GM12878 (cell line): ENCODE measurements around the gene TACC3. TPM values are rescaled to one million over a fixed set of nuclear protein-coding genes. Genes with fewer than 3 reads are reported as not detected.
"Not testable (repeated sequence)": the region's sequence is repeated elsewhere in the genome, so short reads cannot be mapped to it uniquely, and the experiment has no call there.

ENCODE experiments used
- ATAC-seq: fragments of 200-7000 bp; cut with Tn5 transposase; 3 replicates; pipeline ENCODE4 v1.9.1; 2020; ENCODE audit warnings: mild to moderate bottlenecking, moderate library complexity
- BruUV-seq: library from RNA; stranded (reverse); fragments of 400-500 nt; replicated peaks from 2 replicates; lab custom pipeline; 2021; lab: Mats Ljungman, UMichigan
- CTCF ChIA-PET: fragments of 300-600 bp; sonication (Branson Sonifier 250); formaldehyde crosslinking; extraction: SDS; loops from one replicate; lab custom pipeline; 2021; ENCODE audit warnings: inconsistent platforms; lab: Yijun Ruan, JAX
- POLR2A ChIA-PET: fragments of 350-600 bp; formaldehyde crosslinking; extraction: SDS; loops from one replicate; lab custom pipeline; 2021; ENCODE audit warnings: inconsistent platforms; lab: Charles Lee
- RAD21 ChIA-PET: fragments of 300-600 bp; sonication (Branson Sonifier 250); formaldehyde crosslinking; loops from one replicate; lab custom pipeline; 2023; ENCODE audit warnings: antibody characterized with exemption; ENCODE audit not compliant: unreplicated experiment; lab: Charles Lee
- SMC1A ChIA-PET: fragments of 300-600 bp; sonication (Branson Sonifier 250); formaldehyde crosslinking; loops from one replicate; lab custom pipeline; 2023; ENCODE audit not compliant: unreplicated experiment, uncharacterized antibody; lab: Charles Lee
- DNase-seq: peaks from one replicate; pipeline ENCODE4 v3.0.0-alpha.2; 2011; ENCODE audit warnings: low read depth, low spot score
- FAIRE-seq: peaks from 3 replicates; lab custom pipeline; 2011; peaks lifted over from hg19 to GRCh38; lab: Jason Lieb, UNC
- H2AFZ ChIP-seq: 2 replicates; pipeline ENCODE4 v1.6.0; 2011; ENCODE audit warnings: low read depth, low read length, control low read depth; ENCODE audit not compliant: control insufficient read depth
- H3K27ac ChIP-seq: 2 replicates; pipeline ENCODE4 v1.5.1; 2011; ENCODE audit warnings: control low read depth; ENCODE audit not compliant: control insufficient read depth, insufficient read depth
- H3K27me3 ChIP-seq, 2 experiments: replicated peaks in 1 of 2; 2 replicates each; pipeline versions ENCODE4 v1.6.0 to v1.6.1; 2011; ENCODE audit warnings: low read length in 1 of 2; ENCODE audit not compliant: control insufficient read depth in 2 of 2, insufficient read depth in 2 of 2
- H3K36me3 ChIP-seq, 2 experiments: 2 replicates each; pipeline ENCODE4 v1.5.1; 2011; ENCODE audit warnings: low read length in 1 of 2; ENCODE audit not compliant: control insufficient read depth in 2 of 2, insufficient read depth in 2 of 2
- H3K4me1 ChIP-seq: 2 replicates; pipeline ENCODE4 v1.6.1; 2011; ENCODE audit warnings: mild to moderate bottlenecking, low read length, moderate library complexity, mixed read lengths; ENCODE audit not compliant: control insufficient read depth, insufficient read depth
- H3K4me2 ChIP-seq: 2 replicates; pipeline ENCODE4 v1.6.0; 2011; ENCODE audit warnings: control low read depth; ENCODE audit not compliant: control insufficient read depth, insufficient read depth
- H3K4me3 ChIP-seq: fragments of 200-600 bp; sonication (generic); 2 replicates; pipeline ENCODE4 v1.5.1; 2016
- H3K79me2 ChIP-seq: 2 replicates; pipeline ENCODE4 v1.6.0; 2011; ENCODE audit warnings: low read length; ENCODE audit not compliant: control insufficient read depth, insufficient read depth
- H3K9ac ChIP-seq: 2 replicates; pipeline ENCODE4 v1.8.0; 2011; ENCODE audit warnings: low read length, control low read depth, mixed read lengths; ENCODE audit not compliant: control insufficient read depth, insufficient read depth
- H3K9me3 ChIP-seq: replicated peaks from 3 replicates; pipeline ENCODE4 v1.5.1; 2011; ENCODE audit warnings: mild to moderate bottlenecking, low read length; ENCODE audit not compliant: control insufficient read depth, insufficient read depth
- H4K20me1 ChIP-seq: 2 replicates; pipeline ENCODE4 v1.6.0; 2011; ENCODE audit not compliant: control insufficient read depth, insufficient read depth
- BHLHE40 ChIP-seq, 2 experiments: fragments of 450-650 bp in 1 of 2; IDR thresholded peaks; 2 replicates each; pipeline ENCODE4 v1.6.1; 2011 to 2017; ENCODE audit warnings: low read depth in 2 of 2, borderline replicate concordance in 1 of 2, improper control_type of control experiment in 1 of 2, low read length in 1 of 2, mild to moderate bottlenecking in 1 of 2
- CHD4 ChIP-seq: fragments of 200-600 bp; sonication (generic); IDR thresholded peaks from 2 replicates; pipeline ENCODE4 v1.6.1; 2016; ENCODE audit warnings: mild to moderate bottlenecking
- CTCF ChIP-seq, 3 experiments: IDR thresholded peaks in 2 of 3; conservative IDR thresholded peaks in 1 of 3; 2 replicates each; pipeline ENCODE4 v1.5.1; 2011; ENCODE audit warnings: low read depth in 3 of 3, low read length in 3 of 3, mild to moderate bottlenecking in 3 of 3, control low read depth in 2 of 3, moderate library complexity in 2 of 3, inconsistent platforms in 1 of 3, mixed read lengths in 1 of 3; ENCODE audit not compliant: control insufficient read depth in 2 of 3, insufficient read depth in 1 of 3; ENCODE audit errors: extremely low read depth in 1 of 3
- HDGF ChIP-seq: fragments of 450-650 bp; IDR thresholded peaks from 2 replicates; pipeline ENCODE4 v1.6.1; 2016; ENCODE audit warnings: antibody characterized with exemption
- RAD51 ChIP-seq: fragments of 450-650 bp; IDR thresholded peaks from 2 replicates; pipeline ENCODE4 v1.6.1; 2016; ENCODE audit warnings: moderate library complexity, mild to moderate bottlenecking, inconsistent platforms
- SMARCA5 ChIP-seq: fragments of 450-650 bp; IDR thresholded peaks from 2 replicates; pipeline ENCODE4 v1.6.1; 2017; ENCODE audit warnings: mild to moderate bottlenecking
- SMC3 ChIP-seq: IDR thresholded peaks from 2 replicates; pipeline ENCODE4 v1.6.1; 2011; ENCODE audit warnings: low read length, improper control_type of control experiment, borderline replicate concordance
- TCF12 ChIP-seq: IDR thresholded peaks from 2 replicates; pipeline ENCODE4 v1.6.1; 2011; ENCODE audit warnings: low read depth, mild to moderate bottlenecking, low read length
- WGBS: methylation state at CpG from one replicate; pipeline ENCODE4 v1.1.6; 2016; ENCODE audit warnings: low lambda C conversion rate; ENCODE audit not compliant: insufficient replicate concordance, insufficient coverage; ENCODE audit errors: missing lambda C conversion rate; 5-methylcytosine and 5-hydroxymethylcytosine counted together
- in situ Hi-C: fragments of 300-500 bp; cut with MboI; formaldehyde crosslinking; loops from 9 replicates; pipeline ENCODE4 v1.14.3; 2018; ENCODE audit warnings: mixed read lengths
- intact Hi-C: fragments of 100-400 bp; cut with micrococcal nuclease; formaldehyde crosslinking; loops from one replicate; pipeline ENCODE4 v1.14.2; 2022; ENCODE audit not compliant: unreplicated experiment
- polyA plus RNA-seq, 11 experiments: library from polyadenylated mRNA; depleted of rRNA in 4 of 11; unstranded in 6 of 11; stranded (reverse) in 5 of 11; fragments of >200 nt; fragmentation: Nextera tagmentation in 4 of 11; fragmentation: Illumina TruSeq in 1 of 11; extraction: Ambion mirVana in 4 of 11; extraction: Trizol in 1 of 11; gene quantifications; 1 replicate in 1 of 11; 2 replicates in 10 of 11; pipeline versions ENCODE4 v1.2.1 to v1.2.3, GENCODE V29; 2011 to 2016; ENCODE audit warnings: inconsistent platforms in 2 of 11, missing spikeins in 2 of 11, low read depth in 1 of 11
- total RNA-seq, 4 experiments: library from RNA; depleted of rRNA in 3 of 4; stranded (reverse); fragments of >200 nt in 3 of 4; fragmentation: Illumina TruSeq in 1 of 4; extraction: Trizol in 1 of 4; gene quantifications; 2 replicates each; pipeline versions ENCODE4 v1.2.1 to v1.2.3, GENCODE V29; 2013 to 2021

The TACC3 gene
- total and polyA plus RNA-seq, 10 of the 15 experiments (the other 5 are each of a cell fraction or from before 2014, with no cell fraction given): 2.8 to 121 (median 73.3) TPM

- 0 out of 2 replicates have a peak, but pooled peaks have one; percentile 34 for TF ChIP-seq TCF12
- TF ChIP-seq SMARCA5: peak; percentile 94
- peak in 1 of 2 experiments; percentile 41; a peak in 2 of 4 replicates for TF ChIP-seq BHLHE40 (IDR thresholded peaks at IDR 0.05; ENCODE audit: borderline replicate concordance in 1 of 2, low read depth in 2 of 2, low read length in 1 of 2)
- TF ChIP-seq SMC3: peak; percentile 85
- peak; percentile 61; the same call in 1 of the 2 replicates for TF ChIP-seq HDGF
- TF ChIP-seq RAD51: 0 out of 2 replicates have a peak, but pooled peaks have one; percentile 17
- TF ChIP-seq CTCF (IDR thresholded peaks at IDR 0.05 in 2 of 3, conservative IDR thresholded peaks at IDR 0.05 in 1 of 3; ENCODE audit: control insufficient read depth in 2 of 3, extremely low read depth in 1 of 3, insufficient read depth in 1 of 3, low read depth in 3 of 3, low read length in 3 of 3): peak; percentile 91 to 97 (median 97); a peak in 5 of 6 replicates
These were observed 28.0 kb upstream of the TACC3 start (continued) for GRCh38 chr4:1693131-1693896.

- POLR2A ChIA-PET: interaction anchor here (0.6 to 1.0 kb wide), 2 partner anchors 27 to 38 kb away, joined by 3 read pairs; no protein-coding TSS in a partner anchor
- in situ Hi-C loops (no loop called here), intact Hi-C loops (no loop called here)
- H3K36me3 ChIP-seq: peaks cover 30 to 46% of the 10 kb centered on the region in 2 experiments
- ATAC-seq (no peak), FAIRE-seq (no peak), DNase-seq (no peak)
- no peaks in the 10 kb centered on the region for H3K4me1 ChIP-seq
- no peaks in the 10 kb centered on the region for H3K79me2 ChIP-seq
- H3K4me2 ChIP-seq: no peak overlapping the region
- no peak overlapping the region for H3K27ac ChIP-seq
- no peak for TF ChIP-seq CHD4
- RAD21 ChIA-PET: interaction anchor here (0.7 to 1.5 kb wide), 3 partner anchors 16 to 28 kb away, joined by 3 read pairs; partner anchors contain the start of genes SLBP, TACC3 and TMEM129
- no TSS peak for BruUV-seq
- no peaks in the 10 kb centered on the region for H3K9me3 ChIP-seq
- 91% methylated on average over 5 of the region's 5 CpGs for WGBS
- SMC1A ChIA-PET: interaction anchor here (8.0 kb wide), 1 partner anchor 27 kb away, joined by 132 read pairs; the partner anchor contains the start of genes TACC3 and TMEM129
- no peak overlapping the region for H2AFZ ChIP-seq
- no peak overlapping the region for H3K4me3 ChIP-seq
- H3K9ac ChIP-seq: no peak overlapping the region
- H4K20me1 ChIP-seq: no peaks in the 10 kb centered on the region
- CTCF ChIA-PET: interaction anchor here (1.3 to 8.3 kb wide), 3 partner anchors 12 to 204 kb away, joined by 5 to 317 read pairs (median 258); partner anchors contain the start of genes SLBP, TACC3 and TMEM129
- no peaks in the 10 kb centered on the region for H3K27me3 ChIP-seq
These were observed 25.4 kb upstream of the TACC3 start for GRCh38 chr4:1695913-1696312.

GRCh38 chr4:1701671-1702070 is 19.6 kb upstream of the TACC3 start:
- H3K9ac ChIP-seq, DNase-seq, BruUV-seq, H3K4me1 ChIP-seq, H3K27ac ChIP-seq, ATAC-seq, H3K9me3 ChIP-seq, intact Hi-C loops, H4K20me1 ChIP-seq, H3K4me2 ChIP-seq, POLR2A ChIA-PET, H3K4me3 ChIP-seq, in situ Hi-C loops, FAIRE-seq, H3K27me3 ChIP-seq, H2AFZ ChIP-seq: not testable (repeated sequence)
- ChIA-PET CTCF (interaction anchor here (1.2 to 16.2 kb wide), 3 partner anchors 9 to 25 kb away, joined by 4 to 258 read pairs (median 4); partner anchors contain the start of gene SLBP), RAD21 (interaction anchor here (1.6 kb wide), 1 partner anchor 9 kb away, joined by 3 read pairs; no protein-coding TSS in a partner anchor), SMC1A (interaction anchor here (1.0 kb wide), 1 partner anchor 8 kb away, joined by 7 read pairs; no protein-coding TSS in a partner anchor)
- 90% methylated on average over 8 of the region's 8 CpGs for WGBS
- Histone ChIP-seq H3K79me2 (peaks cover 48% of the 10 kb centered on the region), H3K36me3 (peaks cover 13 to 44% of the 10 kb centered on the region in 2 experiments)
